Activated gamma-delta T cell (primary cell): ENCODE results near the gene ARRB1.

Source experiments
- DNase-seq: peaks from one replicate; lab custom pipeline; 2025; lab: John Stamatoyannopoulos, UW

ARRB1 gene

DNA sequence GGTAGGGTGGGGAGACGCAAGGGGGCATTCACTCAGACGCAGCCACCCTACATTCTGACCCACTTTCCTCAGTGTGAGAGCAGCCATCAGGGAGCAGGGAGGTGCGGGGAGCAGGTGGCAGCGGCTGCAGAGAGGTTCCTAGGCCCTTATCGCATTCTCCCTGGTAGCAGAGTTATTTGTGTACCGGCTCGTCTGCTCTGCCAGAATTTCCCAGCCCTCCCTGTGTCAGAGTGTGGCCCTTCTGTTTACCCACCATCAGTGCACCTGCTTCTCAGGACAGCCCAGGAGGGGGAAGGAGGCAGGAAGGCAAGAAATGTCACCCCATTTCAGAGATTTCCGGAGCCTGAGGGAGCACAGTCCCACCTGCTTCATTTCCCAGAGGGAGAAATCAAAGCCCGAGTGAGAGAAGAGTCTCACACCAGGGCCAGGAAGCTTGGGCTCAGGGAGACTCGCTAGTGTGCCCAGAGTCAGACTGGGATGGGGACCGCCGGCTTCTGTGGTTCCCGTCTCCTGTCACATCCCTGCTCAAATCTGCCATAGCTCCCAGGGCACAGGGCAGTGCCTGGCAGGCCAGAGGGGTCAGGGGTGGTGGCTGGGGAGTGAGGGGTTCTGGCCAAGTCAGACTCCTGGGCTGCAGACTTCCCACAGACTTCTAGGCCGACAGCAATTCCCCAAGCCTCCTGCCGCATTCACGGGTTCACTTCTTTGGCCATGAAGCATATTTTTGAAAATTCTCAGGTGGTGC, 49.7 kb downstream of the ARRB1 start:
- no peak for DNase-seq

DNA sequence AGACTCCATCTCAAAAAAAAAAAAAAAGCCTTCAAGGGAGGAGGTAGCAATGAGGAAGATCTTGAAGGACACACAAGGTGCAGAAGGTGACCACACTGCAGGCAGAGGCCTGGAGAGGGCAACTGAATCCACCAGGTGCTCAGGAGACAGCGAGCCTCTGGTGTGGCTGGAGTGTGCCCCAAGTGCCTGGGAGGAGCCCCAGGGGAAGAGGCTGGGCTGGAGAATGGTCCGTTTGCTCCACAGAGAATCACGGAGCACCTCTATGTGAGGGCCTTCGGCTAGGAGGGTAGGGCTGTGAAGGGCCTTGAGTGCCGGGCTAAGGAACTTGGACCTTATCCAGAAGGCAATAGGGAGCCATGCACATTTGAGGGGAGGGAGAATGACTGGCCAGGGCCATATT, 50.3 kb downstream of the ARRB1 start:
- no peak for DNase-seq

DNA sequence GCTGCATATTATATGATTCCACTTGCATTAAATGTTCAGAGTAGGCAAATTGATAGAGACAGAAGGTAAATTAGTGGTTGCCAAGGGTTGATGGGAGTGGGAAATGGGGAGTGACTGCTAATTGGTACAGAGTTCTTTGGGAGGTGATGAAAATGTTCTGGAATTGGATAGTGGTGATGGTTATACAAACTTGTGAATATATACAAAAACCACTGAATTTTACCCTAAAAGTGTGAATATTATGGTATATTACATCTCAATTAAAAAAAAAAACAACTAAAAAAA, 52.5 kb downstream of the ARRB1 start:
- no peak for DNase-seq

DNA sequence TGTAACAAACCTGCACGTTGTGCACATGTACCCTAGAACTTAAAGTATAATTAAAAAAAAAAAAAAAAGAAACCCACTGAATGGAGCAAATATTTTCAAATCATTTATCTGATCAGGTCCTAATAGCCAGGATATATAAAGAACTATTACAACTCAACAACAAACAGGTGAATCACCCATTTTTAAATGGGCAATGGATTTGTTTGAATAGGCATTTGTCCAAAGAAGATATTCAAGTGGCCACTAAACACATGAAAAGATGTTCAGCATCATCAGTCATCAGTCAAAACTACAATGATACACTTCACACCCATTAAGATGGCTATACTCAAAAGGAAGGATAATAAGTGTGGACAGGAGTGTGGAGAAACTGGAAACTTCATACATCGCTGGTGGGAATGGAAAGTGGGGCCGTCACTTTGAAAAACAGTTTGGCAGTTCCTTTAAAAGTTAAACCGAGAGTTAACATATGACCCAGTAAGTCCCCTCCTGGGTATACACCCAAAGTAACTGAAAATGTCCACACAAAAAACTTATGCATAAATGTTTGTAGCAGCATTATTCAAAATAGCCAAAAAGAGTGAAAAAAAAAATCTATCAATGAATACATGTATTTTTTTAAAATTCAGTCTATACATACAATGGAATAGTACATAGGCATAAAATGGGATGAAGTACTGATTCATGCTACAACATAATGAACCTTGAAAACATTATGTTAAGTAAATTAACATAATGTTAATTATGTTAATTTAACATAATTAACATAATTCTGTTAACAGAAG, 53.1 kb downstream of the ARRB1 start:
- DNase-seq: no peak

DNA sequence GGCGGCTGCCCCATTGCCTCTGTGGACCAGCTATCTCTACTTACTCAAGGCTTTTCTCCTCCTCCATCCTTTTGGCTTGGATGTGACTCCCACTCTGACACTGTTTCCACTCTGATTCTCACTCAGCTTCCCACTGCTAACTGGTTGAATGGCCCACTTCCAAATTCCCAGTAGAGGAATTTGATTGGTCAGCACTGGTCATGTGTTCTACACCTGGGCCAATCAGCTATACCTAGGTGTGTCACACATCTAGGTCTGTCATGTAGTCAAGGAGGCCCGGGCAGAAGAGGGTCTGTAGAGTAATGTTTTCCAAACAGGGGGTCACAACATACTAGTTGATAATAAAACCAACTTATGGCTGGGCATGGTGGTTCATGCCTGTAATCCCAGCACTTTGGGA, 57.6 kb downstream of the ARRB1 start:
- no peak for DNase-seq

DNA sequence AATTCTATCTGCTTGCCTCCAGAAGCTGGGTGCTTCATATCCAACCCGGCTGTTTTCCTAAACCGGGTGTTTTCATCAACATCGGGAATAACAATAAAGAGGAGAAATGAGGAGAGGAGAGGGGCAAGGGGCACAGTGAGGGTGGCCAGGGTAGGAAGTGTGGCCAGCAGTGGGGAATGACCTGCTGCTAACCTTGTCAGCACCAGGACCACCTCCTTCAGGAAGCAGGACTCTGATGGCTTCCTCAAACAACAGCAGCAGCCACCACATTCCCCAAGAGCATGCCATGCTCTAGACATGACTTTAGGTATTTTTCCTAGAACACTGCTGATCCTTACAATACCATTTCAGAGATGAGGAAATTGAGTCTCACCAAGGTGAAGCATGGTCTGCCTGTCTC, 58.5 kb downstream of the ARRB1 start:
- DNase-seq: no peak

DNA sequence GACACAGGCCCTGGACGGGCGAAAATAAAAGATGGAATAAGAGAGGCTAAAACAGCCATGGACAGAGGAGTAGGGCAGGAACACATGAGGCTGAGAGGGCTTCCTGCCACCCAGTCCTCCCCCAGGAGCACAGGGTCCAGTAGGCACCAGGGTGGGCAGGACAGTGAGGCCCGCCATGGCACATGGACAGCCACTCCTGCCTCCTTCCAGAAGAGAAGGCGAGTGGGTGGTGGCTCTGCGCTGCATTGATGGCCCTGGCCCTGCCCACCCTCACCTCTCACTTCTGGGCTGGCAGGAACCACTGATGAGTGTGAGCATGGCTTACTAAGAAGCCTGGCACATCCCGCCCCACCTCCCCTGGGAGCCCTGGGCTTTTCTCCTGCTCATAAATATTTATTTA, 59.7 kb downstream of the ARRB1 start:
- DNase-seq: no peak

DNA sequence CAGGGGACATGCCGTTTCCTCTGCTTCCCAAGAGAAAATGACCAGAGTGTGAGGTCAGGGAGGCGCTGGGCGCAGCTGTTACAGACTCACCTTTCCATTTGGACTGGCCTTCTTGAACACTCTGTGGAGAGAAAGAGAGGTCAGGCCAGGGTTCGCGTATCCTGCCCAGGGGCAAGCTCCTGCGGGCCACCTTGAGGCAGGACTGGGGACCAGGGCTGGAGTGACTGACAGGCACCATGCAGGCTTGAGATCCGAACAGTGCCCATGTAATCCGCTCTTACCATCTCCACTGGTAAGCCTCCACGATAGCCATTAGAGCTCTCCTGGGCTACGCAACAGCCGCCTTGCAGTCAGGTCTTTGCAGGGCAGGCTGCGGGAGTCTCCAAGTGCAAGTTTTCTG, 61.5 kb downstream of the ARRB1 start:
- DNase-seq: no peak

DNA sequence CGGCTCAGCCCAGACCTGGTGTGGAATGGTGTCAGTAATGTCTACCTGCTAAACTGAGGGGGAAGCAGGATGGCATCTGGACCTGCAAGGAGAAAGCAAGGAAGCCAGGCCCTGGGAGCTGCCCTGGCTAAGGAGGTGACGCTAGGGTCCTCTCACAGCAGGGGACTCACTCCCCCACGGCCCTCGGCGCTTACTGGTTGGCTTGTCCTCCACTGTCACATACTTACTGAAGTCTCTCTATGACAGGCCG, 62.0 kb downstream of the ARRB1 start:
- DNase-seq: no peak

DNA sequence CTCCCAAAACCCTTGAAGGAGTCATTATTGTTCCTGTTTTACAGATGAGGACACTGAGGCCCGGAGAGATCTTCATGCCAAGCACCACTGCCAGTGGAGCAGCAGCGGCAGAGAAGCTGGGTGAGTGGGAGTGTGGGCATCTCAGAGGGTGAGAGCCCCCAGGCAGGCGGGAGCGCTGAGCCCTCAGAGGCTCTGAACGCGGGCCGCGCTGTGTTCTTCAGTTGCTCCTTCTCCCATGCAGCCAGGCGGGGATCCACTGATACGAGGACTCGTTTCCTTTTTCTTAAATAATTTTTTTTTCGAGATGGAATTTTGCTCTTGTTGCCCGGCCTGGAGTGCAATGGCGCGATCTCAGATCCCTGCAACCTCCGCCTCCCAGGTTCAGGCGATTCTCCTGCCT, 63.9 kb downstream of the ARRB1 start:
- DNase-seq: no peak

DNA sequence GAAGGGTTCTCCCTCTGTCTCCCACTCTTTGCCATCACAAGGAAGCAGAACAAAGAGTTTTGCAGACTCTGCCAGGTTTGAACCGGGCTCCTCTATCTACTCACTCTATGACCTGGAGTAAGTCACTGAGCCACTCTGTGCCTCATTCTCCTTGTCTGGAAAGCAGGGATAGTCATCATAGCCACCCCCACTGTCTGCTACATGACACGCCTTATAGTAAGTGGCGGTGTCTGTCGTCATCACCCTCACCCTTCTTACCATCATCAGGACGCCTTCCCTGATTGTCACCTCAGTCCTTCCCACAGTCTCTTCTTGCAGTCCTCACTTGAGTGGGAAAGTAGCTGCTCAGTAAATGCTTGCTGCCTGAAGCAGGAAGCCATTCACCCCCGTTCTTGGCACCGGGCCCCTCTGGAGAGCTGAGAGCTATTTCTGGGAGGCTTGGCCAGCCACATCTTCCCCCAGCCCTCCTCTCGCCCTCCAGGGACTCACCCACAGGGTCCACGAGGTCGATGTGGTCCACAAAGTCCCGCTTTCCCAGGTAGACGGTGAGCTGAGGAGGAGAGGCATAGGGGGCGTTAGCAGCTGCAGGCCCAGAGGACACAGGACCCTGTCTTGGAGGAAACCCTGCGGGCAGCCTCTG, 64.5 kb downstream of the ARRB1 start:
- DNase-seq: no peak

DNA sequence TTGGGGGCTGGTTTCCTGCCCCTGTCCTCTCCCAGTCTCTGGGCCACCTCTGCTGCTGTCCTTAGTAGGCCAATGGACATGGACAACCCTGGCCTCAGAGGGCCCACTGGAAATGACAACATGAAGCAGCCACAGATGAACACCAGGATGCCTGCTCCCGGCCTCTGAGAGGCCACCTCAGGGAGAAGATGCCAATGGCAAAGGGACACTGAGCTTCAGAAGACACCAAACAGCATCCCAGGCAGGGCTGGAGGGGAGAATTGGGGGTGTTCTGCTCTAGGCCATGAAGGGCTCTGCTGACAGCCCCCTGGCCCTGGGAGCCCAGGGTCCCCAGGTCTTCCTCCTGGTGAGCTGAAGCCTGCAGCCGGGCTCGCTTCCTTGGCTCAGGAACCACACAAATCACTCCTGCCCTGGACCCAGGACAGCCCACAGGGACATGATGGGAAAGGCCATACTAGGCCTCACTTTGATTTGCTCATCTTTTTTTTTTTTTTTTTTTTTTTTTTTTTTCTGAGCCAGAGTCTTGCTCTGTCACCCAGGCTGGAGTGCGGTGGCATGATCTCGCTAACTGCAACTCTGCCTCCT, 65.6 kb downstream of the ARRB1 start:
- no peak for DNase-seq

DNA sequence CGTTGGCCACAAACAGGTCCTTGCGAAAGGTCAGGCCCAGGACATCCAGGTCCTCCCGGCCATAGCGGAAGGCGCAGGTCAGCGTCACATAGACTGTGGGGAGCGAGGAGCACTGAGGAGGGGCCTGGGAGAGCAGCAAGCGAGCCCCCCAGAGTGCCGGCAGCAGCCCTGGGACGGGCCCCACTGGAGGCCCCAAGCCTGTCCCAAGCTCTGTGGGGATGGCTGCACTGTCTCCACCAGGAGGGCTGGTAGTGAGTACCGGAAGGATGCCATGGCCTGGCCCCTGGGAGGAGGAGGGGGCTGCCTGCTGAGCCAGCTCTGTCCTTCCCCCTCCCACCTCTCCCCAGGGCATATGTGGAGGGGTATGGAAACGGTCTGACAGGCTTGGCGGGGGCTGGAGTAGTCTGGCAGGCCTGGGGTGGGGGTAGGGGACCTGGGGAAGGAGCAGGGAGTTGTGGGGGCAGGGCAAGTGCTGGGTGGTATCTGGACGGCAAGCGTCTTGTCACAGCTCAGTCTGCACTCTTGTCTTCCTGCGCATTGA, 68.0 kb downstream of the ARRB1 start:
- no peak for DNase-seq

DNA sequence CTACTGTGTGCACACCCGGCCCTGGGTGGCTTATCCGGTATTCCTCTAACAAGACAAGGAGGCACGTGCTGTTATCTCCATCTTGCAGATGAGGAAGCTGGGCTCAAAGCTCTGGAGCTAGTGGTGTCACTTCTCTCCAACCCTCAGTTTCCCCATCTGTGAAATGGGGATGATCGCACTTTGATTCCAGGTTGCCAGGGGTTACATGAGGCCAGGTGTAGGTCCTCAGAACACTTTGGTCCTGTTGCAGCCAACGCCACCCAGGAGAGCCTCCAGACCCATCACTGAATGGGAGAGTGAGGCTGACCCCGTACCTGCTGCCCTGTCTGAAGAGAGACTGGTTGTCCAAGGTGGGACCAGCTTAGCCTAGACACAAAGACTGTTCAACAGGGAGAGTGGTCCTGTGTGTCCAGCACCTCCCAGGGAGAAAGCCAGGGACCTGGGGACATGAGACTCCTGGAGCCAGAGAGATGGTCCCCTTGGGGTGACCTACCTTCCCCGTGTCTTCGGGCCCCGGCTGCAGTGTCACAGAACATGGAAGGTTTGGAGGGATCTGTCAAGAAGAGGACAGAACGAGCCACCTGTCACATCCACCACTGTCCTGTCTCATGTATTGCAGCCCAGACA, 69.9 kb downstream of the ARRB1 start:
- no peak for DNase-seq

DNA sequence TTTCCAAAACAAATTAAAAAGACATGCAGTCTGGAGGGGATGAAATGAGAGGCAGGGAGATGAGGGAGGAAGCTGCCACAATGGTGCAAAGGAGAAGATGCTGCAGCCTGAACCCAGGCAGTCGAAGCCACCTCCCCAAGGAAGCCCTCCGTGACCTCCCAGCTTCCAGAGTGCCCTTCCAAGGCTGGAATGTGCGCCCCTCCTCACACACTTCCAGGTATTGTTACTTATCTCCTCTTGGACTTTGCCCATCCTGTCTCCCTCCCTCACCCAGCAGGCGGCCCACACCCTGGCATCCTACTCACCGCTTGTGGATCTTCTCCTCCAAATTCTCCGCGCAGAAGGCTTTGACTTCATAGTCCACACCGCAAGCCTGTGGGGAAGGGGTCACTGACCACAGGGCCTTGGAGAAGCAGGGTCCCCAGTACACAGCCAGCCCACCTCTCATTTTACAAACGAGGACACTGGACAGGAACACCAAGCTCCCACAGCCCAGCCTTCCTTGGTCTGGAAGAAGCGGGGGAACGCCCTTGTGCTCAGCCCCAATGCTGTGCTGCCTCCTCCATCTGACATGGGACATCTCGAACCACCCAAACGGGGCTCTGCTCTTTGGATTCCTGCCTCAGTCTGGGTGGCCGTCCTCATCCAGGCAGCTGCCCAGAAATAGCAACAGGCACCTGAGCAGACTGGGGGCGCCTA, 70.5 kb downstream of the ARRB1 start:
- no peak for DNase-seq

DNA sequence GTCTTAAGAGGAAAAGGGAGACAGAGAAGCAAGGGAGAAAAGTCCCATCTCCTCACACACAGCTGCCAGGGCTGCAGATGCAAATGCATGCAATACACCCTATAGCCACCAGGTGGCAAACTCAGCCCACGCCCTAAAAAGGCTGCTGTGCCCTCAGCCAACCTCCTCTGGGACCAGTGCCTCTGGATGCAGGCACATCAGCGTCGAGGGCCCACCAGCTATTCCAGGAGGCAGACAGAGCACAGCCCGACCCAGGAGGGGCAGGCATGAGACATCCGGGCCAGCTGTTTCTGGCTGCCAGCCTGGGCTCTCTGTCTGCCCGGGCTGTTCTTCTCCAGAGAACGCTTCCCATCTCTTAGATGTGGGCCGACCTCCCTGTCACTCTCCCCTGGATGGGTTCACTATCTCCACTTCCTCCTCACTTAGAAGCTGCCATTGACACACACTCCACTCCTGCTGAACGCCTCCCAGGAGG, 71.2 kb downstream of the ARRB1 start:
- no peak for DNase-seq

DNA sequence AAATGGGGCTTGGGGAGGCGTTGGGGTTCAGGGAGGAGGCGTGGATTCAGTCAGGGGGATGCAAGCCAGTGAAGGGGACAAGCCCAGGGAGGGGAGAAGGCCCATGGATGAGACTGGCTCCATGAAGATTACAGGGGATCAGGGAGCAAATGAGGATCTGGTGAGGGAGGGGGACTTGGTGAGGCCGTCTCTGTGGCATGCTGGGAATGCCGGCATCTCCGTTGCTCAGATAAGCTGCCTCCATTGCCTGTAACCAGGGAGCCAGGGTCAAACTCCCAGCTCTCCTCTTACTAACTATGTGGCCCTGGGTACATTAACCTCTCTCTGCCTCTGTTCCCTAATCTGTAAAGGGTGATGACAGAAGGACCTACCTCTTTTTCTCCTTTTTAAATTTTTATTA, 72.2 kb downstream of the ARRB1 start:
- DNase-seq: no peak

DNA sequence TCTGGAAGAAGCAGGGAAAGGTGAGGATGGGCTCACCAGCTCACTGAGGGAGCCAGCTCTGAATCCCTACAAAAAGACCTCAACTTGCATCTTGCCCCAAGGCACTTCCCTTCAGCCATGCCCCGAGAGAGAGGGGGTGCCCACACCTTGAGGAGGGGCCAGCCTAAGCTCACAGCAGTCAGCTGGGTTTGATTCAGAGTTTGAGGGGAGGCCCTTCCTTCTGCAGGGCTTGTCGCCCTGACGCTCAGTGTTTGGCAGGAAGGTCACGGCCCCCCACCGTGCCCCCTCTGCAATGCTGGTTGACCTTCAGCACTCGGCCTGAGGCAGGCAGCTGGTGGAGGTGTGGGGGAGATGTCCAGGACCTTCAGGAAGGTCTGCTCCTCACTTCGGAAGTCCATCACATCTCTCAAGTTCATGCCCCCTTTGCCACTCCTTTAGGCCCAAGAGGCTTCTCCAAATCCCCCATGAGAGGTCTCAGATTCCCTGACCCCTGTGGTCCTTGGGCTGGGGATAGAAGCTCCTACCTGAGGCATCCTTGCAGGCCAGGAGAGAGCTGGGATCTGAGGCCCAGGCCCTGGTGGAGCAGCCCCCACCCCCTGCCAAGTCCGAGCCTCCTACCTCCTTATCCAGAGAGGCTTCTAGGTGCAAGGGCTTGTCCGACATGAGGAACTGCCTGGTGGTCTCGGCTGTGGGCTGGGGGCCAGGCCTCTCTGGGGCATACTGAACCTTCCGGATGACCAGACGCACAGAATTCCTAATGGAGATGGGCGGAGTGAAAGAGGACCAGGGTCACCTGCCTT, 73.3 kb downstream of the ARRB1 start:
- DNase-seq: no peak

DNA sequence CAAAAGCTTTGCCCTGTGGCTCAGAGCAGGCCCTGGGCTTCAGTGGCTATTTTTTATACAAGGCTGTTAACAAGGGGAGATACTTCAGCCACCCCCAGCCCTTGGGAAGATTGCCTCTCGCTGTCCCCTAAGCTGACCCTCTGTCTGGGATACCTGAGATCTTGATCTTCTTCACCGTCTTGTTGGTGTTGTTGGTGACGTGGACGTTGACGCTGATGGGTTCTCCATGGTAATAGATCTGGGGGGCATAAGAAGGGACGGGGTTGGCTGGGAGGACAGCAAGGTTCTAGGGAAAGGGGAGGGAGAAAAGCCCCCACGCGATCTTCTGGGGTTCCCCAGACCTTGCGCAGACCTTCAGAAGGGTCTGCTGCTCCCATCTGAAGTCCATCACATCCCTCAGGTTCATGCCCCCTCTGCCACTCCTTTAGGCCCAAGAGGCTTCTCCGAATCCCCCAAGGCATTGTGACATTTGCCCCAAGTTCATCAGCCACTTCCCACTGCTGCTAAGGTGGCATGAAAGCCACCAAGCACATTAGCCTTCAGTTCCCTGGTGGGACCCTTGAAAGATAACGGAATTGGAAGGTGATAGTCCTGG, 74.2 kb downstream of the ARRB1 start:
- DNase-seq: no peak

DNA sequence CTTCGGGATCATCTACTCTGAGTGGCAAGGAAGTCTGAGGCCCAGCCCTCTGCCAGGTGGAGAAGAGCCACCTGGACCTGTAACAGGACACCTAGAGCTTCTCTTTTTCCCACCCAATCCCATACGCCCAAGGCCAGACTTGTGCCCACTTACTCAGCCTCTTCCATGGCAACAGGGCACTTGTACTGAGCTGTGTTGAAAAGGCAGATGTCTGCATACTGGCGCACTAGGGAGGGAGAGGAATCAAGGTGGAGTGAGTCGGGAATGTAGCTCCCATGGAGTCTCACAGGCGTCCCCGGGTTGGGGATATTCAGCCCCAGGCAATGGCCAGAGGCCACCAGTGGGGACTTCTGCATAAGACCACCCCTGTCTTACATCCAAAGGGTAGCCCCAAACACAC, 74.8 kb downstream of the ARRB1 start:
- no peak for DNase-seq

DNA sequence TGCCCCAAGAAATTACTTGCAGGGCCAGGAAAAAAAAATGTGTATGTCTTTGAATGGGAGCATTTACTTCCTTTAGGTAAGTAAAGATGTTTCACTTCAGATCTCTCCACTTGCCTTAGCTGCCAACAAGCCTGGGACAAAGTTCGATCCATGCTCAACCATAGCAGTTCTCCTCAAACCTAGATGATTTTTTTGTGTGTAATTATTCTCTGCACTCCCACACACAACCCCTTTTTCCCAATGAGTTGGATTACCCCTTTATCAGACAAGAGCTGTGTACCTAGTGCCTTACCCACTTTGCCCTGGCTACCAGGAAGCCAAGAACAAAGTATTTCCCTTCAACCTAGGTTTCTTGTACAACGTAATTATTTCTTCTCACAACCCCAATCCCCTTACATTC, 75.3 kb downstream of the ARRB1 start:
- no peak for DNase-seq
